Tibial nerve (tissue), 4 donors: ENCODE data around the gene ARSG. TPM values are rescaled to one million over a fixed set of nuclear protein-coding genes. Genes with fewer than 3 reads are reported as not detected.

Source experiments
- DNase-seq, 2 donors: peaks; one replicate each; pipeline ENCODE4 v3.0.0-alpha.2; 2019; ENCODE audit warnings: low spot score in 2 of 2
- H3K27ac ChIP-seq, 4 donors: fragments of 200-600 bp; sonication (generic) in 3 of 4; one replicate each; pipeline ENCODE4 v1.5.1; 2017 to 2019; ENCODE audit warnings: mild to moderate bottlenecking in 1 of 4
- H3K27me3 ChIP-seq, 2 donors: fragments of 200-600 bp; sonication (generic) in 1 of 2; one replicate each; pipeline versions ENCODE4 v1.5.1 to v1.6.0; 2017 to 2019
- H3K36me3 ChIP-seq, 3 donors: fragments of 200-600 bp; sonication (generic); one replicate each; pipeline ENCODE4 v1.5.1; 2018 to 2019
- H3K4me1 ChIP-seq, 4 donors: fragments of 200-600 bp; sonication (generic) in 3 of 4; one replicate each; pipeline ENCODE4 v1.5.1; 2017 to 2019
- H3K4me3 ChIP-seq, 4 donors: fragments of 200-600 bp; sonication (generic) in 3 of 4; one replicate each; pipeline ENCODE4 v1.5.1; 2017 to 2019; ENCODE audit warnings: mild to moderate bottlenecking in 1 of 4, moderate library complexity in 1 of 4
- H3K9me3 ChIP-seq, 4 donors: fragments of 200-600 bp; sonication (generic) in 3 of 4; one replicate each; pipeline ENCODE4 v1.5.1; 2017 to 2019
- CTCF ChIP-seq, 5 experiments: fragments of 200-600 bp in 3 of 5; fragments of 450-650 bp in 2 of 5; sonication (generic) in 3 of 5; IDR thresholded peaks; one replicate each; pipeline ENCODE4 v1.5.1; 2016 to 2019; ENCODE audit warnings: antibody characterized with exemption in 5 of 5, mild to moderate bottlenecking in 3 of 5, moderate library complexity in 2 of 5
- EP300 ChIP-seq, 2 donors: sonication (generic); formaldehyde crosslinking; IDR thresholded peaks; one replicate each; pipeline ENCODE4 v1.6.1; 2017; ENCODE audit warnings: antibody characterized with exemption in 2 of 2, mild to moderate bottlenecking in 1 of 2
- POLR2A ChIP-seq, 2 donors: fragments of 450-650 bp; IDR thresholded peaks; one replicate each; pipeline ENCODE4 v1.6.1; 2017; ENCODE audit warnings: antibody characterized with exemption in 2 of 2, mild to moderate bottlenecking in 2 of 2, moderate library complexity in 2 of 2
- WGBS, 2 donors: methylation state at CpG; one replicate each; pipeline ENCODE4 v1.1.5; 2018; 5-methylcytosine and 5-hydroxymethylcytosine counted together
- total RNA-seq, 4 donors: library from RNA; depleted of rRNA; stranded (reverse); fragments of >200 nt; gene quantifications; one replicate each; pipeline ENCODE4 v1.1.0, GENCODE V29; 2016

Gene ARSG
- total RNA-seq, 4 donors from 2014 or later = 2.1 to 11.4 (median 4.1) TPM

DNA sequence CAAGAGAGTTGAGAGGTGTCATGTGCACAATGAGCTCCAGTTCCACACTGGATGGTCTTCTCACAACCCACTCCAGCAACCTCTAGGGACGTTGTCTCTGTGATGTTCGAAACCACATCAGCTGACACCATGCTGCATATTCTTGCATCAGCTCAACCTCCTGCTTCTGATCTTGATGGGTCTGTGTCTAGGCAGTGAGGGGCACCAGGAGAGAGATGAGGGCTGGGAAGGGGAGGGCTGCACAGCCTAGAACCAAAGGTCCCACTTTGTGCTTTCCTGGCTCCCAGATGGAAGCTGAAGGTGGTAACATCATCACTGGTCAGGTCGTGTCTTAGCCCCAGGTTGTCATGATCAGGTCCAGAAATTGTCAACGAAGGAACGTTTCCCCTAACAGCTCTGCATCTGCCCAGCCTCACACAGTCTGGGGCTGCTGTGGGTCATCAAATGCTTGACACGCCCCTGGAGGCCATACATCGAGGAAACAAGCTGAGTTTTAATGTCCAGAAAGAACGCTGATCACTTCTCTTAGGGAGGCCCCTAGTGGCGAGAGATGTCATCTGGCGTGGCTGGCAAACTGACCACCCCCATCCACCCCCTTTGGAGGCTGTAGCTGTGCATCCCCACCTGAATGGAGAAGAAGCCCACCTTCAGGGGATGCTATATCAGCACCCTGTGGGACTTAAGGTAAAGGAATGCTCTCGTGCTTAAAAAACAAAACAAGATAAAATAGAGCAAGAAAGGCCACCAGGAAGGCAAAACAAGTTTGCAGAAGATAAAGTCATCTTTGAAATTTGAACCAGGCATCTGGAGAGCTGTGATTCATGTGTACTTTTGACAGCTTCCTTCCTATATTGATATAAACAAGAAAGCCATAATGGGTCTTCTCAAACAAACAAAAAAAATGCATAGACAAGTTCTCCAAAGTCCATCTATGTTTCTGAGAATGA is 107.7 kb downstream of the ARSG start:
- H3K27ac ChIP-seq = no peak overlapping the region
- TF ChIP-seq CTCF (IDR thresholded peaks at IDR 0.05) (peak; percentile 38 to 82 (median 55)), POLR2A (IDR thresholded peaks at IDR 0.05) (no peak)

DNA sequence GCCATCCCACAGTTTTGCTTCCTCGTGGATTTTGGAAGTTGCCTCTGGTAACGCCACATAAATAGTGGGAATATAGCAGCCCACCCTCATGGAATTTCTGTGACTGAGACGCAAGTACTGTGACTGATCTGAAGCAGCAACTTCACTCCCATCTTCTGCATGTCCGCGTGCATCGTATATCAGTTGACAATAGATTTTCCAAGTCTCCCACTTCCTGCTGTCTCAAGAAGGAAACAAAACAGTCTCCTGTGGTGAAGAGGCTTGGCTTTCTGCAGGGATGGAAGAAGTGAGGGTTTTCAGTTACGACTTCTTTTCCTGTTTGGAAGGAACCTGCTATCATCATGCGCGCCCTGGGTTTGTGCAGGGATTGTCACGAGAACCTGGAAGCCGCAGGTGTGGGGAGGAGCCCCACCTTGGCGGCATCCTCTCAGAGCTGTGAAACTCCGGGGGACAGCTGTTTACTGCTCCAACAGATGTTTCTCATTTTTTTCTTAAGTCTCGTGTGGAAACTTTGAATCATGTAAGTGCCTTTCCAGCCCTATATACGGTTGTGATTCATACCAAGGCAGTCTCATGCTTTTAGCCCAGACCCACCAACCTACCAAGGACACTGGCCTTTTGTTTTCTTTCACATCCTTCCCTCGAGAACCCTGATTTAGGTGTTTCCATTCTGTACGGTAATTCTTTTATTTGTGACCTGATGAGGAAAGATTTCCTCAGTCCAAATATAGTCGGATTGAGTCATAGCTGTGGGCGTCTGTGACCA is 108.5 kb downstream of the ARSG start:
- peaks cover 0 to 26% (median 0%) of the 10 kb centered on the region in 3 donors for H3K36me3 ChIP-seq
- TF ChIP-seq EP300 (IDR thresholded peaks at IDR 0.05) (peak in 1 of 2 donors; percentile 52), CTCF (IDR thresholded peaks at IDR 0.05) (no peak), POLR2A (IDR thresholded peaks at IDR 0.05) (no peak)
- no peak for DNase-seq
- H3K4me1 ChIP-seq = peaks cover 0 to 13% (median 0%) of the 10 kb centered on the region in 4 donors
- H3K27ac ChIP-seq = peak overlapping the region in 1 of 4 donors; percentile 29
- WGBS, 2 donors = 42 to 50% methylated on average over 19 of the region's 19 CpGs
- no peak overlapping the region for H3K4me3 ChIP-seq
- H3K9me3 ChIP-seq = peaks cover 0 to 12% (median 2%) of the 10 kb centered on the region in 4 donors
- H3K27me3 ChIP-seq = no peaks in the 10 kb centered on the region

More for the DNA sequence above, 107.7 kb downstream of the ARSG start:
- WGBS, 2 donors = 17 to 21% methylated on average over 9 to 11 of the region's 11 CpGs
- Histone ChIP-seq H3K9me3 (peaks cover 0 to 12% (median 2%) of the 10 kb centered on the region in 4 donors), H3K36me3 (peaks cover 0 to 34% (median 0%) of the 10 kb centered on the region in 3 donors), H3K4me3 (no peak overlapping the region), H3K4me1 (peaks cover 0 to 13% (median 0%) of the 10 kb centered on the region in 4 donors), H3K27me3 (no peaks in the 10 kb centered on the region)
- DNase-seq = peak in 1 of 2 donors; percentile 76

DNA sequence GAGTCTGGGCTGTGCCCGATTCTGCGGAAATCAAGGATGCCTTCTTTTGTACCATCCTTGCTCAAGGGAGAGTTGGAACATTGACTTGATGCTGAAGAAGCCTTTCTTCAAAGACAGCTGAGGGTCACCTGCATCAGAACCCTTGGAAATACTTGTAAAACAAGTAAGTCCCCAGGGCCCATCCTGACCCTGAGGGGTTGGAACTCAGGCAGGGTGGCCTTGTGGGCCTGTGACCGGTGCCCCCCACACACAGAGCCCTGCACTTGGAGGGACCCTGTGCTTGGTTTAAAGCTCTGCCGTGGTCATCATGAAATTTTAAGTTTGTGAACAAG is 109.1 kb downstream of the ARSG start:
- Histone ChIP-seq H3K27me3 (no peaks in the 10 kb centered on the region), H3K36me3 (peaks cover 0 to 20% (median 0%) of the 10 kb centered on the region in 3 donors), H3K4me3 (no peak overlapping the region), H3K27ac (no peak overlapping the region), H3K9me3 (peaks cover 0 to 12% (median 3%) of the 10 kb centered on the region in 4 donors), H3K4me1 (peaks cover 0 to 13% (median 0%) of the 10 kb centered on the region in 4 donors)
- TF ChIP-seq CTCF (IDR thresholded peaks at IDR 0.05) = no peak
- no peak for TF ChIP-seq POLR2A (IDR thresholded peaks at IDR 0.05)
- TF ChIP-seq EP300 (IDR thresholded peaks at IDR 0.05) = no peak
- WGBS, 2 donors = 66 to 78% methylated on average over 4 of the region's 4 CpGs
- DNase-seq = no peak

DNA sequence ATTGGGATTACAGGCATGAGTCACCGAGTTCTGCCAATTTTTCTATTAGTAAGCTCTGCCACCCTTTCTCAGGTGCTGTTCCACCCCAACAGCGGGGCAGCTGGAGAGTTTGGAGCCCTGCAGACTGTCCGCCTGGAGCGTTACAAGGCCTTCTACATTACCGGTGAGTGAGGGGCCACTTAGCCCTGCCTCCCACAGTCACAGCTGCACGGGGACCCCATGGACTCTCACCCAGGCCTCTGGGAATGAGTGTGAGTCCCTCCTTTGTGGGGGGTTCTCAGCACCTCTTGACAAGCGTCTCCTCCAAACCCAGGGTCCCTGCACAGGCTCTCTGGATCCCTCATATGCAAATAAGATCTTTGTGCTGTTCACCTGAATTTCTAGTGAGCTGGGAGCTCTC is 110.0 kb downstream of the ARSG start:
- Histone ChIP-seq H3K27ac (no peak overlapping the region), H3K4me1 (peaks cover 0 to 13% (median 0%) of the 10 kb centered on the region in 4 donors), H3K9me3 (peaks cover 0 to 19% (median 7%) of the 10 kb centered on the region in 4 donors), H3K4me3 (no peak overlapping the region), H3K36me3 (peaks cover 0 to 11% (median 0%) of the 10 kb centered on the region in 3 donors), H3K27me3 (no peaks in the 10 kb centered on the region)
- 86 to 91% methylated on average over 7 of the region's 7 CpGs for WGBS, 2 donors
- no peak for DNase-seq
- TF ChIP-seq EP300 (IDR thresholded peaks at IDR 0.05) (no peak), POLR2A (IDR thresholded peaks at IDR 0.05) (no peak), CTCF (IDR thresholded peaks at IDR 0.05) (no peak)
